ENCODE results near the gene SSBP3. TPM values are rescaled to one million over a fixed set of nuclear protein-coding genes. Genes with fewer than 3 reads are reported as not detected.
A peak's percentile ranks its signal among the peaks of the same experiment; 100 is the strongest.

Gene SSBP3
- total and polyA plus RNA-seq, 4 donors, result 7.7 to 24.7 (median 17.3) TPM

- no peak for TF ChIP-seq TAF1 (conservative IDR thresholded peaks at IDR 0.05)
- no peak for TF ChIP-seq ATF3 (IDR thresholded peaks at IDR 0.05)
- TF ChIP-seq NR2F2 (IDR thresholded peaks at IDR 0.05), result no peak
- no peak for TF ChIP-seq FOXA2 (IDR thresholded peaks at IDR 0.05)
- no peak for TF ChIP-seq MAX (IDR thresholded peaks at IDR 0.05)
- no peak for TF ChIP-seq EGR1 (IDR thresholded peaks at IDR 0.05; ENCODE audit: low read depth in 2 of 2)
- TF ChIP-seq HNF4A (conservative IDR thresholded peaks at IDR 0.05), result no peak
- WGBS, result 91% methylated on average over 5 of the region's 5 CpGs
- peaks cover 2 to 11% (median 7%) of the 10 kb centered on the region in 4 donors for H3K4me1 ChIP-seq (ENCODE audit: control insufficient read depth in 4 of 4, insufficient read depth in 4 of 4, low read length in 3 of 4)
- H3K27me3 ChIP-seq (ENCODE audit: control insufficient read depth in 4 of 4, insufficient read depth in 4 of 4, low read length in 3 of 4), result no peaks in the 10 kb centered on the region
- H3K4me3 ChIP-seq (ENCODE audit: low read depth in 1 of 3, low read length in 3 of 3), result no peak overlapping the region
- H3K9me3 ChIP-seq (ENCODE audit: control insufficient read depth in 4 of 4, low read length in 3 of 4), result no peaks in the 10 kb centered on the region
- H3K9ac ChIP-seq (ENCODE audit: low read depth in 1 of 2, low read length in 2 of 2), result no peak overlapping the region
- peaks cover 3 to 15% (median 11%) of the 10 kb centered on the region in 4 donors for H3K36me3 ChIP-seq (ENCODE audit: control insufficient read depth in 4 of 4, insufficient read depth in 3 of 4, low read depth in 1 of 4, low read length in 3 of 4)
- no peak for DNase-seq (ENCODE audit: low spot score)
- H3K27ac ChIP-seq (ENCODE audit: low read depth in 1 of 2, low read length in 2 of 2), result no peak overlapping the region
Observed at GRCh38 chr1:54387419-54387818, 18.8 kb downstream of the SSBP3 start.

GRCh38 chr1:54385727-54386022 is 20.5 kb downstream of the SSBP3 start:
- peaks cover 1 to 10% (median 5%) of the 10 kb centered on the region in 4 donors for H3K36me3 ChIP-seq (ENCODE audit: control insufficient read depth in 4 of 4, insufficient read depth in 3 of 4, low read depth in 1 of 4, low read length in 3 of 4)
- no peak for DNase-seq (ENCODE audit: low spot score)
- no peaks in the 10 kb centered on the region for H3K27me3 ChIP-seq (ENCODE audit: control insufficient read depth in 4 of 4, insufficient read depth in 4 of 4, low read length in 3 of 4)
- no peak overlapping the region for H3K9ac ChIP-seq (ENCODE audit: low read depth in 1 of 2, low read length in 2 of 2)
- peak overlapping the region in 1 of 2 donors; percentile 0 for H3K27ac ChIP-seq (ENCODE audit: low read depth in 1 of 2, low read length in 2 of 2)
- 99% methylated on average over 3 of the region's 3 CpGs for WGBS
- no peaks in the 10 kb centered on the region for H3K9me3 ChIP-seq (ENCODE audit: control insufficient read depth in 4 of 4, low read length in 3 of 4)
- H3K4me1 ChIP-seq (ENCODE audit: control insufficient read depth in 4 of 4, insufficient read depth in 4 of 4, low read length in 3 of 4), result peaks cover 2 to 12% (median 8%) of the 10 kb centered on the region in 4 donors
- TF ChIP-seq NR2F2 (IDR thresholded peaks at IDR 0.05) (no peak), REST (IDR thresholded peaks at IDR 0.05) (no peak), JUND (IDR thresholded peaks at IDR 0.05) (no peak), ZBTB33 (IDR thresholded peaks at IDR 0.05) (no peak), TAF1 (conservative IDR thresholded peaks at IDR 0.05) (no peak), CTCF (IDR thresholded peaks at IDR 0.05; ENCODE audit: low read depth, low read length, missing input control) (no peak), GABPA (IDR thresholded peaks at IDR 0.05 in 1 of 2, conservative IDR thresholded peaks at IDR 0.05 in 1 of 2) (no peak), RAD21 (IDR thresholded peaks at IDR 0.05) (no peak), FOXA2 (IDR thresholded peaks at IDR 0.05) (no peak), RXRA (IDR thresholded peaks at IDR 0.05) (no peak), HNF4G (IDR thresholded peaks at IDR 0.05) (no peak), EGR1 (IDR thresholded peaks at IDR 0.05; ENCODE audit: low read depth in 2 of 2) (no peak), ATF3 (IDR thresholded peaks at IDR 0.05) (no peak), MAX (IDR thresholded peaks at IDR 0.05) (no peak), YY1 (IDR thresholded peaks at IDR 0.05) (no peak)
- no peak overlapping the region for H3K4me3 ChIP-seq (ENCODE audit: low read depth in 1 of 3, low read length in 3 of 3)

All from liver (tissue), 9 donors.